GM12878 (cell line): ENCODE measurements around the gene OSGIN1. TPM values are rescaled to one million over a fixed set of nuclear protein-coding genes. Genes with fewer than 3 reads are reported as not detected.

Source experiments
- ATAC-seq: fragments of 200-7000 bp; cut with Tn5 transposase; 3 replicates; pipeline ENCODE4 v1.9.1; 2020; ENCODE audit warnings: mild to moderate bottlenecking, moderate library complexity
- BruUV-seq: library from RNA; stranded (reverse); fragments of 400-500 nt; replicated peaks from 2 replicates; lab custom pipeline; 2021; lab: Mats Ljungman, UMichigan
- CTCF ChIA-PET: fragments of 300-600 bp; sonication (Branson Sonifier 250); formaldehyde crosslinking; extraction: SDS; loops from one replicate; lab custom pipeline; 2021; ENCODE audit warnings: inconsistent platforms; lab: Yijun Ruan, JAX
- POLR2A ChIA-PET: fragments of 350-600 bp; formaldehyde crosslinking; extraction: SDS; loops from one replicate; lab custom pipeline; 2021; ENCODE audit warnings: inconsistent platforms; lab: Charles Lee
- RAD21 ChIA-PET: fragments of 300-600 bp; sonication (Branson Sonifier 250); formaldehyde crosslinking; loops from one replicate; lab custom pipeline; 2023; ENCODE audit warnings: antibody characterized with exemption; ENCODE audit not compliant: unreplicated experiment; lab: Charles Lee
- SMC1A ChIA-PET: fragments of 300-600 bp; sonication (Branson Sonifier 250); formaldehyde crosslinking; loops from one replicate; lab custom pipeline; 2023; ENCODE audit not compliant: unreplicated experiment, uncharacterized antibody; lab: Charles Lee
- DNase-seq: peaks from one replicate; pipeline ENCODE4 v3.0.0-alpha.2; 2011; ENCODE audit warnings: low read depth, low spot score
- FAIRE-seq: peaks from 3 replicates; lab custom pipeline; 2011; peaks lifted over from hg19 to GRCh38; lab: Jason Lieb, UNC
- H2AFZ ChIP-seq: 2 replicates; pipeline ENCODE4 v1.6.0; 2011; ENCODE audit warnings: low read depth, low read length, control low read depth; ENCODE audit not compliant: control insufficient read depth
- H3K27ac ChIP-seq: 2 replicates; pipeline ENCODE4 v1.5.1; 2011; ENCODE audit warnings: control low read depth; ENCODE audit not compliant: control insufficient read depth, insufficient read depth
- H3K27me3 ChIP-seq, 2 experiments: replicated peaks in 1 of 2; 2 replicates each; pipeline versions ENCODE4 v1.6.0 to v1.6.1; 2011; ENCODE audit warnings: low read length in 1 of 2; ENCODE audit not compliant: control insufficient read depth in 2 of 2, insufficient read depth in 2 of 2
- H3K36me3 ChIP-seq, 2 experiments: 2 replicates each; pipeline ENCODE4 v1.5.1; 2011; ENCODE audit warnings: low read length in 1 of 2; ENCODE audit not compliant: control insufficient read depth in 2 of 2, insufficient read depth in 2 of 2
- H3K4me1 ChIP-seq: 2 replicates; pipeline ENCODE4 v1.6.1; 2011; ENCODE audit warnings: mild to moderate bottlenecking, low read length, moderate library complexity, mixed read lengths; ENCODE audit not compliant: control insufficient read depth, insufficient read depth
- H3K4me2 ChIP-seq: 2 replicates; pipeline ENCODE4 v1.6.0; 2011; ENCODE audit warnings: control low read depth; ENCODE audit not compliant: control insufficient read depth, insufficient read depth
- H3K4me3 ChIP-seq: fragments of 200-600 bp; sonication (generic); 2 replicates; pipeline ENCODE4 v1.5.1; 2016
- H3K79me2 ChIP-seq: 2 replicates; pipeline ENCODE4 v1.6.0; 2011; ENCODE audit warnings: low read length; ENCODE audit not compliant: control insufficient read depth, insufficient read depth
- H3K9ac ChIP-seq: 2 replicates; pipeline ENCODE4 v1.8.0; 2011; ENCODE audit warnings: low read length, control low read depth, mixed read lengths; ENCODE audit not compliant: control insufficient read depth, insufficient read depth
- H3K9me3 ChIP-seq: replicated peaks from 3 replicates; pipeline ENCODE4 v1.5.1; 2011; ENCODE audit warnings: mild to moderate bottlenecking, low read length; ENCODE audit not compliant: control insufficient read depth, insufficient read depth
- H4K20me1 ChIP-seq: 2 replicates; pipeline ENCODE4 v1.6.0; 2011; ENCODE audit not compliant: control insufficient read depth, insufficient read depth
- BCL11A ChIP-seq: IDR thresholded peaks from 2 replicates; pipeline ENCODE4 v1.6.1; 2011; ENCODE audit warnings: low read depth, low read length
- CREM ChIP-seq: IDR thresholded peaks from 2 replicates; pipeline ENCODE4 v1.6.1; 2014; ENCODE audit warnings: antibody characterized with exemption, low read depth
- RAD21 ChIP-seq: IDR thresholded peaks from 2 replicates; pipeline ENCODE4 v1.6.1; 2011; ENCODE audit warnings: mild to moderate bottlenecking, low read depth, low read length, moderate library complexity; ENCODE audit not compliant: insufficient read depth
- SMAD5 ChIP-seq: IDR thresholded peaks from 2 replicates; pipeline ENCODE4 v1.6.1; 2016; ENCODE audit warnings: antibody characterized with exemption, low read depth
- SMARCA5 ChIP-seq: fragments of 450-650 bp; IDR thresholded peaks from 2 replicates; pipeline ENCODE4 v1.6.1; 2017; ENCODE audit warnings: mild to moderate bottlenecking
- TCF12 ChIP-seq: IDR thresholded peaks from 2 replicates; pipeline ENCODE4 v1.6.1; 2011; ENCODE audit warnings: low read depth, mild to moderate bottlenecking, low read length
- WGBS: methylation state at CpG from one replicate; pipeline ENCODE4 v1.1.6; 2016; ENCODE audit warnings: low lambda C conversion rate; ENCODE audit not compliant: insufficient replicate concordance, insufficient coverage; ENCODE audit errors: missing lambda C conversion rate; 5-methylcytosine and 5-hydroxymethylcytosine counted together
- in situ Hi-C: fragments of 300-500 bp; cut with MboI; formaldehyde crosslinking; loops from 9 replicates; pipeline ENCODE4 v1.14.3; 2018; ENCODE audit warnings: mixed read lengths
- intact Hi-C: fragments of 100-400 bp; cut with micrococcal nuclease; formaldehyde crosslinking; loops from one replicate; pipeline ENCODE4 v1.14.2; 2022; ENCODE audit not compliant: unreplicated experiment
- polyA plus RNA-seq, 11 experiments: library from polyadenylated mRNA; depleted of rRNA in 4 of 11; unstranded in 6 of 11; stranded (reverse) in 5 of 11; fragments of >200 nt; fragmentation: Nextera tagmentation in 4 of 11; fragmentation: Illumina TruSeq in 1 of 11; extraction: Ambion mirVana in 4 of 11; extraction: Trizol in 1 of 11; gene quantifications; 1 replicate in 1 of 11; 2 replicates in 10 of 11; pipeline versions ENCODE4 v1.2.1 to v1.2.3, GENCODE V29; 2011 to 2016; ENCODE audit warnings: inconsistent platforms in 2 of 11, missing spikeins in 2 of 11, low read depth in 1 of 11
- total RNA-seq, 4 experiments: library from RNA; depleted of rRNA in 3 of 4; stranded (reverse); fragments of >200 nt in 3 of 4; fragmentation: Illumina TruSeq in 1 of 4; extraction: Trizol in 1 of 4; gene quantifications; 2 replicates each; pipeline versions ENCODE4 v1.2.1 to v1.2.3, GENCODE V29; 2013 to 2021
- TF ChIP-seq, protein P1 (sequence below): fragments of 450-650 bp; IDR thresholded peaks from 2 replicates; pipeline ENCODE4 v1.6.1; 2017; ENCODE audit warnings: mild to moderate bottlenecking, moderate library complexity
- TF ChIP-seq, protein P2 (sequence below): fragments of 450-650 bp; IDR thresholded peaks from 2 replicates; pipeline ENCODE4 v1.6.1; 2017; ENCODE audit warnings: borderline replicate concordance
- TF ChIP-seq, protein P3 (sequence below): fragments of 450-650 bp; IDR thresholded peaks from 2 replicates; pipeline ENCODE4 v1.6.1; 2018; ENCODE audit warnings: mild to moderate bottlenecking, low read depth, moderate library complexity; ENCODE audit not compliant: partially characterized antibody
- TF ChIP-seq, protein P4 (sequence below), 3 experiments: IDR thresholded peaks in 2 of 3; conservative IDR thresholded peaks in 1 of 3; 2 replicates each; pipeline ENCODE4 v1.5.1; 2011; ENCODE audit warnings: low read depth in 3 of 3, low read length in 3 of 3, mild to moderate bottlenecking in 3 of 3, control low read depth in 2 of 3, moderate library complexity in 2 of 3, inconsistent platforms in 1 of 3, mixed read lengths in 1 of 3; ENCODE audit not compliant: control insufficient read depth in 2 of 3, insufficient read depth in 1 of 3; ENCODE audit errors: extremely low read depth in 1 of 3

OSGIN1 gene
- total and polyA plus RNA-seq, 10 of the 15 experiments (the other 5 are each of a cell fraction or from before 2014, with no cell fraction given), result 0.06 to 0.18 (median 0.13) TPM; not detected in 5

DNA sequence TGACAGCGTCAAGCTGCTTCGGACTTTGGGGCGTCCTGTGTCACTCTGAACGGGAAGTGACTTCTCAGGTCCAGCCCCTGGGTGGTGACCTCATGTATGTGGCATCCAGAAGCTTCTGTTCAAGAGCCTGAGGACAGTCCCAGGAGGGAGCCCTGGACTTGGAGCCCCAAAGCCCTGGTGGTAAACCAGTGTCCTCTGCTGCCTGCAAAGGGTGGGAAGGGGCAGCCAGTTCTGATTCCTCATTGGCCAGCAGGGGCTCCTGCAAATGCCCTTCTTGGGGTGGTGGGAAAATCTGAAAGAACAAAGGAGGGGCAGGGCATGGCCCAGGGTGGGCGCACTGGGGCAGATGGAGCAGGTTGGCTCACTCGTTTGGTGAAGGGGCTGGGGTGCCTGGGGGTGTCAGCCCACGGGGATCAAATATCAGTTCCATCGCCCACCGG is 1.6 kb downstream of the OSGIN1 start (continued):
- TF ChIP-seq, protein P1, sequence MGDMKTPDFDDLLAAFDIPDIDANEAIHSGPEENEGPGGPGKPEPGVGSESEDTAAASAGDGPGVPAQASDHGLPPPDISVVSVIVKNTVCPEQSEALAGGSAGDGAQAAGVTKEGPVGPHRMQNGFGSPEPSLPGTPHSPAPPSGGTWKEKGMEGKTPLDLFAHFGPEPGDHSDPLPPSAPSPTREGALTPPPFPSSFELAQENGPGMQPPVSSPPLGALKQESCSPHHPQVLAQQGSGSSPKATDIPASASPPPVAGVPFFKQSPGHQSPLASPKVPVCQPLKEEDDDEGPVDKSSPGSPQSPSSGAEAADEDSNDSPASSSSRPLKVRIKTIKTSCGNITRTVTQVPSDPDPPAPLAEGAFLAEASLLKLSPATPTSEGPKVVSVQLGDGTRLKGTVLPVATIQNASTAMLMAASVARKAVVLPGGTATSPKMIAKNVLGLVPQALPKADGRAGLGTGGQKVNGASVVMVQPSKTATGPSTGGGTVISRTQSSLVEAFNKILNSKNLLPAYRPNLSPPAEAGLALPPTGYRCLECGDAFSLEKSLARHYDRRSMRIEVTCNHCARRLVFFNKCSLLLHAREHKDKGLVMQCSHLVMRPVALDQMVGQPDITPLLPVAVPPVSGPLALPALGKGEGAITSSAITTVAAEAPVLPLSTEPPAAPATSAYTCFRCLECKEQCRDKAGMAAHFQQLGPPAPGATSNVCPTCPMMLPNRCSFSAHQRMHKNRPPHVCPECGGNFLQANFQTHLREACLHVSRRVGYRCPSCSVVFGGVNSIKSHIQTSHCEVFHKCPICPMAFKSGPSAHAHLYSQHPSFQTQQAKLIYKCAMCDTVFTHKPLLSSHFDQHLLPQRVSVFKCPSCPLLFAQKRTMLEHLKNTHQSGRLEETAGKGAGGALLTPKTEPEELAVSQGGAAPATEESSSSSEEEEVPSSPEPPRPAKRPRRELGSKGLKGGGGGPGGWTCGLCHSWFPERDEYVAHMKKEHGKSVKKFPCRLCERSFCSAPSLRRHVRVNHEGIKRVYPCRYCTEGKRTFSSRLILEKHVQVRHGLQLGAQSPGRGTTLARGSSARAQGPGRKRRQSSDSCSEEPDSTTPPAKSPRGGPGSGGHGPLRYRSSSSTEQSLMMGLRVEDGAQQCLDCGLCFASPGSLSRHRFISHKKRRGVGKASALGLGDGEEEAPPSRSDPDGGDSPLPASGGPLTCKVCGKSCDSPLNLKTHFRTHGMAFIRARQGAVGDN, result no peak
- no peak for TF ChIP-seq SMAD5
- no peak for TF ChIP-seq CREM

DNA sequence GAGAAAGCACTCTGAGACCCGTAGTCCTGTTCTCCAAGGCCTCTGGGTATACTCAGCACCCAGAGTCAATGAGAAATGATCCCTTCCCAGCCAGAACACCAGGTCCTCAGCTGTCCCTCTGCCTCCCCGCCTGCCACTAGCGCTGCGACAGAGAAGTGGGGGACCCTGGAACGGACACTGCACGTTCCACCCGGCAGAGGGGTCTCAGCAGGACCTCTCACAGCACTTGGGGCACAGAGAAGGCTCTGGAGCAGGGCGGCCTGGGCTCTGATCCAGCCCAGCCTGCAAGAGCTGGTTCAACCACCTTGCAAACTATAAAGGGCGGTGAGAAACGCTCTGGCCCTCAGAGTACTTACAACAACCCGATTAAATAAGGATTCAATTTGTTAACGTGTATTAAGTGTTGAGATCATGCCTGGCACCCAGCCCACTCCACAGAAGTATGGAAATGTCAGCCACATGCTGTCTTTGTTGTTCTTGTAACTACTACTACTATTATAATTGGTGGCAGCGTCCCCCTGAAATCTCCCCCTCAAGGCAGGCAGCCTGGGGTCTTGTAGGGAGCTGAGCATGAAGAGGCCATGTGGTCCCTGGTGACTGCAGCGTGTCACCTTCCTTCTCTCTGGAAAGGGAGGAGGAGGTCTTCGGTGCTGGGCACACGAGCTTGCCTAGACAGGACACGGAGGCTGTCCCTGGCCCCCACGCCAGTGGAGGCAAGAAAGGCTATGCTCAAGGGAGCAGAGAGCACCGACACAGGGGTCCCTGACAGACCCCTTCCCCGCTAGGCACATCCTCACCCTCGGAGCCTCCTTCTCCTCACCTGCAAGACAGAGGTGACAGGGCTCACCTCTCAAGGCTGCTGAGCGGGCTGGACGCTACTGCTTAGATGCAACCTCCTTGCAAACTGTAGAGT is 2.4 kb downstream of the OSGIN1 start:
- DNase-seq, result no peak
- no peak for FAIRE-seq
- TF ChIP-seq BCL11A (no peak), RAD21 (no peak), SMARCA5 (no peak), TCF12 (no peak)
- TF ChIP-seq, protein P2, sequence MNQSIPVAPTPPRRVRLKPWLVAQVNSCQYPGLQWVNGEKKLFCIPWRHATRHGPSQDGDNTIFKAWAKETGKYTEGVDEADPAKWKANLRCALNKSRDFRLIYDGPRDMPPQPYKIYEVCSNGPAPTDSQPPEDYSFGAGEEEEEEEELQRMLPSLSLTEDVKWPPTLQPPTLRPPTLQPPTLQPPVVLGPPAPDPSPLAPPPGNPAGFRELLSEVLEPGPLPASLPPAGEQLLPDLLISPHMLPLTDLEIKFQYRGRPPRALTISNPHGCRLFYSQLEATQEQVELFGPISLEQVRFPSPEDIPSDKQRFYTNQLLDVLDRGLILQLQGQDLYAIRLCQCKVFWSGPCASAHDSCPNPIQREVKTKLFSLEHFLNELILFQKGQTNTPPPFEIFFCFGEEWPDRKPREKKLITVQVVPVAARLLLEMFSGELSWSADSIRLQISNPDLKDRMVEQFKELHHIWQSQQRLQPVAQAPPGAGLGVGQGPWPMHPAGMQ, result no peak
- TF ChIP-seq, protein P3, sequence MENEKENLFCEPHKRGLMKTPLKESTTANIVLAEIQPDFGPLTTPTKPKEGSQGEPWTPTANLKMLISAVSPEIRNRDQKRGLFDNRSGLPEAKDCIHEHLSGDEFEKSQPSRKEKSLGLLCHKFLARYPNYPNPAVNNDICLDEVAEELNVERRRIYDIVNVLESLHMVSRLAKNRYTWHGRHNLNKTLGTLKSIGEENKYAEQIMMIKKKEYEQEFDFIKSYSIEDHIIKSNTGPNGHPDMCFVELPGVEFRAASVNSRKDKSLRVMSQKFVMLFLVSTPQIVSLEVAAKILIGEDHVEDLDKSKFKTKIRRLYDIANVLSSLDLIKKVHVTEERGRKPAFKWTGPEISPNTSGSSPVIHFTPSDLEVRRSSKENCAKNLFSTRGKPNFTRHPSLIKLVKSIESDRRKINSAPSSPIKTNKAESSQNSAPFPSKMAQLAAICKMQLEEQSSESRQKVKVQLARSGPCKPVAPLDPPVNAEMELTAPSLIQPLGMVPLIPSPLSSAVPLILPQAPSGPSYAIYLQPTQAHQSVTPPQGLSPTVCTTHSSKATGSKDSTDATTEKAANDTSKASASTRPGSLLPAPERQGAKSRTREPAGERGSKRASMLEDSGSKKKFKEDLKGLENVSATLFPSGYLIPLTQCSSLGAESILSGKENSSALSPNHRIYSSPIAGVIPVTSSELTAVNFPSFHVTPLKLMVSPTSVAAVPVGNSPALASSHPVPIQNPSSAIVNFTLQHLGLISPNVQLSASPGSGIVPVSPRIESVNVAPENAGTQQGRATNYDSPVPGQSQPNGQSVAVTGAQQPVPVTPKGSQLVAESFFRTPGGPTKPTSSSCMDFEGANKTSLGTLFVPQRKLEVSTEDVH, result no peak
- TF ChIP-seq, protein P4, sequence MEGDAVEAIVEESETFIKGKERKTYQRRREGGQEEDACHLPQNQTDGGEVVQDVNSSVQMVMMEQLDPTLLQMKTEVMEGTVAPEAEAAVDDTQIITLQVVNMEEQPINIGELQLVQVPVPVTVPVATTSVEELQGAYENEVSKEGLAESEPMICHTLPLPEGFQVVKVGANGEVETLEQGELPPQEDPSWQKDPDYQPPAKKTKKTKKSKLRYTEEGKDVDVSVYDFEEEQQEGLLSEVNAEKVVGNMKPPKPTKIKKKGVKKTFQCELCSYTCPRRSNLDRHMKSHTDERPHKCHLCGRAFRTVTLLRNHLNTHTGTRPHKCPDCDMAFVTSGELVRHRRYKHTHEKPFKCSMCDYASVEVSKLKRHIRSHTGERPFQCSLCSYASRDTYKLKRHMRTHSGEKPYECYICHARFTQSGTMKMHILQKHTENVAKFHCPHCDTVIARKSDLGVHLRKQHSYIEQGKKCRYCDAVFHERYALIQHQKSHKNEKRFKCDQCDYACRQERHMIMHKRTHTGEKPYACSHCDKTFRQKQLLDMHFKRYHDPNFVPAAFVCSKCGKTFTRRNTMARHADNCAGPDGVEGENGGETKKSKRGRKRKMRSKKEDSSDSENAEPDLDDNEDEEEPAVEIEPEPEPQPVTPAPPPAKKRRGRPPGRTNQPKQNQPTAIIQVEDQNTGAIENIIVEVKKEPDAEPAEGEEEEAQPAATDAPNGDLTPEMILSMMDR (IDR thresholded peaks at IDR 0.05 in 2 of 3, conservative IDR thresholded peaks at IDR 0.05 in 1 of 3; ENCODE audit: control insufficient read depth in 2 of 3, extremely low read depth in 1 of 3, insufficient read depth in 1 of 3, low read depth in 3 of 3, low read length in 3 of 3), result no peak

More for the DNA sequence above, 2.4 kb downstream of the OSGIN1 start:
- Histone ChIP-seq H3K4me3 (no peak overlapping the region), H3K4me2 (no peak overlapping the region), H2AFZ (no peak overlapping the region), H3K4me1 (peaks cover 3% of the 10 kb centered on the region; the same call in 1 of the 2 replicates), H3K9me3 (no peaks in the 10 kb centered on the region), H3K27ac (no peak overlapping the region), H4K20me1 (no peaks in the 10 kb centered on the region), H3K36me3 (no peaks in the 10 kb centered on the region), H3K79me2 (no peaks in the 10 kb centered on the region), H3K27me3 (no peaks in the 10 kb centered on the region), H3K9ac (no peak overlapping the region)
- ChIA-PET CTCF (interaction anchor here (1.4 to 2.7 kb wide), 2 partner anchors 104 to 110 kb away, joined by 7 to 19 read pairs; no protein-coding TSS in a partner anchor), POLR2A (no interaction called here), RAD21 (no interaction called here), SMC1A (no interaction called here)
- no TSS peak for BruUV-seq
- 40% methylated on average over 23 of the region's 23 CpGs for WGBS
- intact Hi-C loops, result loop anchor here (1.0 to 10.0 kb wide), 4 partner anchors 110 to 549 kb away; partner anchors contain the start of genes MEAK7 and TAF1C
- no peak for ATAC-seq
- in situ Hi-C loops, result loop anchor here (5.0 to 10.0 kb wide), 3 partner anchors 107 to 649 kb away; no protein-coding TSS in a partner anchor
